AG09309 (cell line): ENCODE results near the gene SH3GLB2.

Experiments used
- DNase-seq: peaks from one replicate; pipeline ENCODE4 v3.0.0-alpha.2; 2010; ENCODE audit warnings: low read depth
- H3K4me3 ChIP-seq: 2 replicates; pipeline ENCODE4 v1.5.1; 2011; ENCODE audit warnings: mild to moderate bottlenecking, low read depth, low read length, moderate library complexity; ENCODE audit not compliant: control insufficient read depth
- TF ChIP-seq, protein P1 (sequence below): IDR thresholded peaks from 2 replicates; pipeline ENCODE4 v1.5.1; 2011; ENCODE audit warnings: mild to moderate bottlenecking, low read depth, low read length, inconsistent platforms; ENCODE audit not compliant: insufficient read depth, control insufficient read depth; ENCODE audit errors: missing control alignments

The SH3GLB2 gene

GRCh38 chr9:129022037-129022436 is 6.1 kb downstream of the SH3GLB2 start:
- TF ChIP-seq, protein P1, sequence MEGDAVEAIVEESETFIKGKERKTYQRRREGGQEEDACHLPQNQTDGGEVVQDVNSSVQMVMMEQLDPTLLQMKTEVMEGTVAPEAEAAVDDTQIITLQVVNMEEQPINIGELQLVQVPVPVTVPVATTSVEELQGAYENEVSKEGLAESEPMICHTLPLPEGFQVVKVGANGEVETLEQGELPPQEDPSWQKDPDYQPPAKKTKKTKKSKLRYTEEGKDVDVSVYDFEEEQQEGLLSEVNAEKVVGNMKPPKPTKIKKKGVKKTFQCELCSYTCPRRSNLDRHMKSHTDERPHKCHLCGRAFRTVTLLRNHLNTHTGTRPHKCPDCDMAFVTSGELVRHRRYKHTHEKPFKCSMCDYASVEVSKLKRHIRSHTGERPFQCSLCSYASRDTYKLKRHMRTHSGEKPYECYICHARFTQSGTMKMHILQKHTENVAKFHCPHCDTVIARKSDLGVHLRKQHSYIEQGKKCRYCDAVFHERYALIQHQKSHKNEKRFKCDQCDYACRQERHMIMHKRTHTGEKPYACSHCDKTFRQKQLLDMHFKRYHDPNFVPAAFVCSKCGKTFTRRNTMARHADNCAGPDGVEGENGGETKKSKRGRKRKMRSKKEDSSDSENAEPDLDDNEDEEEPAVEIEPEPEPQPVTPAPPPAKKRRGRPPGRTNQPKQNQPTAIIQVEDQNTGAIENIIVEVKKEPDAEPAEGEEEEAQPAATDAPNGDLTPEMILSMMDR, result no peak
- no peak for DNase-seq
- H3K4me3 ChIP-seq, result no peak overlapping the region

- H3K4me3 ChIP-seq, result no peak overlapping the region
- TF ChIP-seq, protein P1, result no peak
- no peak for DNase-seq
These were observed 7.0 kb downstream of the SH3GLB2 start for GRCh38 chr9:129021091-129021490.

GRCh38 chr9:129014608-129015007 is 13.5 kb downstream of the SH3GLB2 start:
- H3K4me3 ChIP-seq, result no peak overlapping the region
- TF ChIP-seq, protein P1, result no peak
- no peak for DNase-seq

DNA sequence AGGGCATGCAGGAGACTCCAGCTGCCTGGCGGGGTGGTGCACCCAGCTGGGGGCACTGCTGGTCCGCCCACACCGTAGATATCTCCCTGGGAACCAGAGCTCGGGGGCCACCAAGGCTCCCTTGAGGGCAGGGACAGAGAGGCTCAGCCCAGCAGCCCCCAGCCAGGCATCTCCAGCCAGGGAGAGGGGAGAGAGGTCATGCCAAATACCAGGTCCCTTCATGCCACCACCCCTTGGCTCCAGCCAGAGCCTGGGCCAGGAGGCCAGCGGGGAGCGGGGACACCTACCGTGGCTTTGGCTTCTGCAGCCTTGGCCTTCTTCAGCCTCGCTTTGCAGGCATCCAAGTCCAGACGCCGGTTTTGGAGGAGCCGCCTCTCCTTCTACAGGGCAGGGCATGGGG is 14.0 kb downstream of the SH3GLB2 start:
- H3K4me3 ChIP-seq, result no peak overlapping the region
- DNase-seq, result no peak
- TF ChIP-seq, protein P1, result no peak

DNA sequence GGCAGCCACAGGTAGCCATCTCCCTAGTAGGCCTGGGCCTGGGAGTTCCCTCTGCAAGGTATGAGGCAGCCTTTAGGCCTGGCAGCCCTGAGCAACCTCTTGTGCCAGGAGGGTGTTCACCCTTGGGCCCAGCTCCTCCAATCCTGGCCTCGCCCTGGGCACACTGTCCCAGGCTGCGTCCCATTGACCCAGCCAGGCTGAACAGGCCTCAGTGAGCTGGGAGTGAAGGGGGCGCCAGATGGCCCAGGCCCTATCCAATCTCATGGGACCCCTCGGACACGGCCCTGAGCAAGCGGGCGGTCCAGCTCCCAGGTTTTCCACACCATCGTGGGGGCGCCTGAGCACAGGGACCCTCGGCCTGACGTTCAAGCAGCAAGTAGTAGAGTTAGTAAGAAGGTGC is 14.5 kb downstream of the SH3GLB2 start:
- TF ChIP-seq, protein P1, result no peak
- no peak overlapping the region for H3K4me3 ChIP-seq
- no peak for DNase-seq

GRCh38 chr9:129012893-129013448 is 15.2 kb downstream of the SH3GLB2 start:
- no peak overlapping the region for H3K4me3 ChIP-seq
- DNase-seq, result no peak
- TF ChIP-seq, protein P1, result no peak

- TF ChIP-seq, protein P1, result no peak
- no peak overlapping the region for H3K4me3 ChIP-seq
- DNase-seq, result no peak
These were observed 15.8 kb downstream of the SH3GLB2 start for GRCh38 chr9:129012343-129012742.
